ENCODE measurements around the gene EPHX1.
"Not testable (repeated sequence)": the region's sequence is repeated elsewhere in the genome, so short reads cannot be mapped to it uniquely, and the experiment has no call there.

EPHX1 gene

DNA sequence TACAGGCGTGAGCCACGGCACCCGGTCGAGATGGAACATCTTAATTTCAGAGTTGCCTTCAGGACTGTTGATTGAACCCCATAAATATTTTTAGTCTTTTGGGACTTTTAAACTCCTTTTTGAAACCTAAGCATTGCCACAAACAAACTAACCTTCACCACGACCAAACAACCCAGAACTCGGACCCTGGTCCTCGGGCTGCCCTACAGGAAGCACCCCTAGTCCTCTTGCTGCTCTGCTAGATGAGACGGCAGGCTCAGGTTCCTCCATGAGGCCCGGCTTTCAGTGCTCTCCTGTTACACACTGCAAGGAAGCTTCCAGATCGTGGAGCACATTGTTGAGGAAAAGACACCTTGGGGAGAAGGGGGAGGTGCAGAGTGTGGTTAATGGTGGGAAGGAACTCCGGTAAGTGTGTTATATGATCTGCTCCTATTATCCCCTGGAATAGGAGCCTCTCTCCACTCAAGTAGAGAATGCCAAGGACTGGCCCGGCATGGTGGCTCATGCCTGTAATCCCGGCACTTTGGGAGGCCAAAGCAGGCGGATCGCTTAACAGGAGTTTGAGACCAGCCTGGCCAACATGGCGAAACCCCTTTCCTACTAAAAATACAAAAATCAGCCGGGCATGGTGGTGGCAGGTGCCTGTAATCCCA lies 5.7 kb downstream of the EPHX1 start:
- DNase-seq (ENCODE audit: low read depth in 1 of 2, low spot score in 1 of 2): no peak

GRCh38 chr1:225816643-225817538 lies 7.0 kb downstream of the EPHX1 start:
- no peak for DNase-seq (ENCODE audit: low read depth in 1 of 2, low spot score in 1 of 2)

DNA sequence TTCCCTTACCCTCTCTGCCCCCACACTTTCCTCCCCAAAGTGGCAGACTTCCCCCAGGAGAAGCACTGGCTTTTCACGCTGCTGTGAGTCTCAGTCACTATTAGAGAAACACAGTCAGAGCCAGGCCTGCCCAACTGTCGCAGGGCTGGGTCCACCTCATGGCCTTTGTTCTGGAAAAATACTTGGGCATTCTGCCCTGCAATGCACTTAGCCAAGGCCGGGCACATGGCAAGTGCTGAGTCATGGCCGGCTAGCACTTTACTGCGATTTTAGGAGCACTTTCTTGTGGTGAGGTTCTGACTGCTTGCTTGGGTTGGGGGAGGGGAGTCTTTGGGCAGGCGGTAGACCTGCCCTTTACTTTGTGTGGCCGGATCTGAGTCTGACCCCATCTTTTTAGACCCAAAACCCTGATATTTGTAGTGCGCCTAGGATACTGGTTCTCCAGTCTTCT lies 7.7 kb downstream of the EPHX1 start:
- DNase-seq (ENCODE audit: low read depth in 1 of 2, low spot score in 1 of 2): no peak

DNA sequence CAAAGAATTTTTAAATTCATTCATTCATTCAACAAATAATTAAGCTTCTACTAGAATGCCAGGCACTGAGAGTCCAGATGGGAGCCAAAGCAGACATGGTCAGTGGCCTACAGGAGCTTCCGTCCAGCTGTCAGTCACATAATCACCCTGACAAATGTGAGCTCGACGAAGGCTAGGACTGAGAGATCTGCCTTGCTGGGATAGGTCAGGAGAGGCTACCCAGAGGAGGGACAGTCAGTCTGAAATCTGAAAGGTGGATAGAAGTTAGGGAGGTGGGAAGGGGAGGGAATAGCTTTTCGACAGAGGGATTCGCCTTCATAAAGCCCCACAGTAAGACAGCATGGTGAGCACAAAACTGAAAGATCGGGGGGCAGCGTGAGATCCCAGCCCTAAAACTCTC lies 8.3 kb downstream of the EPHX1 start:
- no peak for DNase-seq (ENCODE audit: low read depth in 1 of 2, low spot score in 1 of 2)

- no peak for DNase-seq (ENCODE audit: low read depth in 1 of 2, low spot score in 1 of 2)
These were observed 9.6 kb downstream of the EPHX1 start for GRCh38 chr1:225819346-225820192.

GRCh38 chr1:225820522-225821120 lies 10.7 kb downstream of the EPHX1 start:
- no peak for DNase-seq (ENCODE audit: low read depth in 1 of 2, low spot score in 1 of 2)

DNA sequence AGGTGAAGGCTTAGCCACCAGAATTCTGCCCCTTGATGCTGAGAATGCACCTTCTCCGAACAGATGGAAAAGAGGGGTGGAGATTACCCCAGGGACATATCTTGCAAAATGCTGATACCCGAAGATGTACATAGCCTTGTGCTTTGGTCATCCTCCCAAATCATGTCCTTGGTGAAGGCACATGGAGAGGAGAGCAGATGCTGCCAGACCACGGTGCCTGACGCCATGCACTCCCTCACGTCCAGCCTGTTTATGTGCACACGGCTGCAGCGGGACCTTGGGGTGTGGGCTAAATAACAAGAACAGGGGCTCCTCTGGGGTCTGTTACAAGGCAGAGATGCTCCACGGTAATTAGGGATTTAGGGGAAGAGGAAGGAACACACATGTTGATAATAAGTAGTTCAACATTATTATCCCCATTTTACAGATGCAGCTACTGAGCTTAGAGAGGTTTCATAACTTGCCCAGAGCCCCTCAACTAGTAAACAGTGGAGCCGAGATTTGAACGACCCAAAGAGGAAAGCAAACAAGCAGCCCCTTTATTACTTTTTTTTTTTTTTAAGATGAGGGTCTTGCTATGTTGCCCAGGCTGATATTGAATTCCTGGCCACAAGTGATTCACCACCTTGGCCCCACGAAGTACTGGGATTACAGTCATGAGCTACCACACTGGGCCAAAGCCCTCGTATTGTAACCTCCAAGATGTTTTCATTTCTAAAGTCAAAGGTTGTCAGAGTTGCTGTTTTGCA lies 12.9 kb downstream of the EPHX1 start:
- no peak for DNase-seq (ENCODE audit: low read depth in 1 of 2, low spot score in 1 of 2)

GRCh38 chr1:225823811-225824261 lies 13.9 kb downstream of the EPHX1 start:
- DNase-seq (ENCODE audit: low read depth in 1 of 2, low spot score in 1 of 2): no peak

GRCh38 chr1:225824533-225824941 lies 14.6 kb downstream of the EPHX1 start:
- DNase-seq (ENCODE audit: low read depth in 1 of 2, low spot score in 1 of 2): no peak

DNA sequence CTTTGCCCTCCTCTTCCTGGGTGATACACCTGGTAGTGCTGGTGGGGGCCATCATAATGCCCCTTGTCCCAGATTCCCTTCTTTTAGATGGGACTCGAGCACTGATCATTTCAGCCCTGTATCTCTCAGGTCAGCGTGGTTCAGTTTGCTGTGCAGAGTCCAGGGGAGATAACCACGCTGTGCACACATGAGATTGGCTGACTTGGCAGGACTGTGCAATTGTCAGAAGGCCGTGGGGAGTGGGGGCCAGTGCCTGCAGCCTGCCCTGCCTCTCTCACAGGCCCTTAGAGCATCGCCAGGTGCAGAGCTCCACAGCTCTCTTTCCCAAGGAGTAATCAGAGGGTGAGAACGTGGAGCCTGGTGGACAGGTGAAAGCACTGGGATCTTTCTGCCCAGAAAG lies 15.2 kb downstream of the EPHX1 start:
- DNase-seq (ENCODE audit: low read depth in 1 of 2, low spot score in 1 of 2): no peak

DNA sequence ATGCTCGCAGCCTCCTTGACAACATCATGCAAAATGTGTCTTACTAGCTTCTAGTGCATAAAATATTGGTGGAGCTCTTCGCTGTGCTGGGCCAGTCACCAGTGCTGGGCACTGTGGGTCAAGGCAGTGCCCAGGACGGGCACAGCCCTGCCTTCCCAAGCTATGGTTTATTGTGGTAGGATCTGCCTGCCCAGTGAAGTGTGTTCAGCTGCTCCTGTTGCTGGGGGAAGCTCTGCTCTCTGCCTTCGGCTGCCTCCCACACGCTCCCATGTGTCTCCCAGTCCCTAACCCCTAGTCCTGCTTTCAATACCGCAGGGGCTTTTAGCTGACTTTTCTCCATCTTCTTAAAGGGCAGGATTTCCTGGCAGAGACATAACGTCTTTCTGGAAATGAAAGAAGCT lies 15.7 kb downstream of the EPHX1 start:
- DNase-seq (ENCODE audit: low read depth in 1 of 2, low spot score in 1 of 2): no peak

- DNase-seq (ENCODE audit: low read depth in 1 of 2, low spot score in 1 of 2): no peak
These were observed 17.2 kb downstream of the EPHX1 start for GRCh38 chr1:225827076-225827475.

GRCh38 chr1:225828706-225829345 lies 18.9 kb downstream of the EPHX1 start:
- no peak for DNase-seq (ENCODE audit: low read depth in 1 of 2, low spot score in 1 of 2)

DNA sequence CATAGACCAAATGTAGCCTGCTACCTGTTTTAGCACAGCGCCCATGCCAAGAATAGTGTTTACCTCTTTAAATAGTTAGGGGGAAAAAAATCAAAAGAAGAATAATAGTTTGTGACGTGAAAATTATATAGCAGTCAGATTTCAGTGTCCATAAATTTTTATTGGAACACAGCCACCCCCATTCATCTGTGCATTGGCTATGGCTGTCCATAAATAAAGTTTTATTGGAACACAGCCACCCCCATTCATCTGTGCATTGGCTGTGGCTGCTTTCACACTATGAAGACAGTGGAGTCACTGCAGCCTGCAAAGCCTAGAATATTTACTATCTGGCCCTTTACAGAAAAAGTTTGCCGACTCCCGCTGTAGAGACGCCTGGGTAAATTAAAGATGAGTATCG lies 20.9 kb downstream of the EPHX1 start:
- DNase-seq (ENCODE audit: low read depth in 1 of 2, low spot score in 1 of 2): no peak

GRCh38 chr1:225834417-225835329 lies 24.7 kb downstream of the EPHX1 start:
- DNase-seq (ENCODE audit: low read depth in 1 of 2, low spot score in 1 of 2): no peak

DNA sequence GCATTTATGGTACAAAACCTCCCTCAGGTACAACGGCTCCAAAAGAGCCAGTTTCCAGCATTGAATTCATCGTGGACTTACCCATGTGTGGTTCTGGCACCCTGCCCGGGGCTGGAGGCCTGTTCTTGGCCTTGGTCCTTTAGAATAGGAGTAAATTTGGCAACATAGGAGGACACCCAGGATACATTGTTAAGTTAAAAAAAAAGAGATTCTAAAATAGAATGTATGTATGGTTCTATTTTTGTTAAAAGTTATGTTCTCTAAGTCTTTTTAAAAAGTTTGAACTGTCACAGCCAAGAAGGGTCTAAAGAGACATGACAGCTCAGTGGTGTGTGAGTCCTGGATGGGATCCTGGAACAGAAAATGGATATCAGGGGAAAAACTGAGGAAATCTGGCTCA lies 25.9 kb downstream of the EPHX1 start:
- DNase-seq (ENCODE audit: low read depth in 1 of 2, low spot score in 1 of 2): no peak

DNA sequence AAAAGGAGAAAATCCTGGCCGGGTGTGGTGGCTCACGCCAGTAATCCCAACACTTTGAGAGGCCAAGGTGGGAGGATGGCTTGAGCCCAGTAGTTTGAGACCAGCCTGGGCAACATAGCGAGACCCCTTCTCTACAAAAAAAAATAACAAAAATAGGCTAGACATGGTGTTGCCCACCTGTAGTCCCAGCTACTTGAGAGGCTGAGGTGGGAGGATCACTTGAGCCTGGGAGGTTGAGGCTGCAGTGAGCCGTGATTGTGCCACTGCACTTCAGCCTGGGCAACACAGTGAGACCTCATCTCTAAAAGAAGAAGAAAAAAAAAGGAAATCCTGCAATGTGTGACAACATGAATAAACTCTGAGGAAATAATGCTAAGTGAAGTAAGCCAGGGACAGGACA lies 26.4 kb downstream of the EPHX1 start:
- DNase-seq (ENCODE audit: low read depth in 1 of 2, low spot score in 1 of 2): not testable (repeated sequence)

GRCh38 chr1:225838793-225839192 lies 28.9 kb downstream of the EPHX1 start:
- DNase-seq (ENCODE audit: low read depth in 1 of 2, low spot score in 1 of 2): no peak

DNA sequence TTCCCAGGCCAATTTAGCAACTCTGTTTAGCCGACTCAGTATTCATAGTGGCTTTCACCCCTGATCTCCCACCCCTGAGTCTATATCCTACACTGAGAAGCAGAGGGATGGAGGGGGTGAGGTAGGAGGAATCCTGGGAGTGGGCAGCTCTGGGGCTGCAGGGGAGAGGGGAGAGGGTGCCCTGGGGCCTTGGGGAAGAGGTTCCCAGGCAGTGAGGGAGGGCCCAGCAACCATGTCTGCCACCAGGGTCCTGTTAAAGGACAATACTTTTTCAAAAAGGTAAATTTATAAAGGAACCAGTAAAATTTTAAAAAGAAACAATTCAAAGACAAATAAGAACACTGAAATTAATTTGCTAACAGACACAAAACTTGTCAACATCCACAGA lies 30.3 kb downstream of the EPHX1 start:
- no peak for DNase-seq (ENCODE audit: low read depth in 1 of 2, low spot score in 1 of 2)

Data from activated T-helper 1 cell treated with anti-CD3 and anti-CD28 coated beads, Interleukin-2, amount 50 U/mL, for 16 hours (primary cell).